ENCODE measurements around the gene BCL2L15.

DNA sequence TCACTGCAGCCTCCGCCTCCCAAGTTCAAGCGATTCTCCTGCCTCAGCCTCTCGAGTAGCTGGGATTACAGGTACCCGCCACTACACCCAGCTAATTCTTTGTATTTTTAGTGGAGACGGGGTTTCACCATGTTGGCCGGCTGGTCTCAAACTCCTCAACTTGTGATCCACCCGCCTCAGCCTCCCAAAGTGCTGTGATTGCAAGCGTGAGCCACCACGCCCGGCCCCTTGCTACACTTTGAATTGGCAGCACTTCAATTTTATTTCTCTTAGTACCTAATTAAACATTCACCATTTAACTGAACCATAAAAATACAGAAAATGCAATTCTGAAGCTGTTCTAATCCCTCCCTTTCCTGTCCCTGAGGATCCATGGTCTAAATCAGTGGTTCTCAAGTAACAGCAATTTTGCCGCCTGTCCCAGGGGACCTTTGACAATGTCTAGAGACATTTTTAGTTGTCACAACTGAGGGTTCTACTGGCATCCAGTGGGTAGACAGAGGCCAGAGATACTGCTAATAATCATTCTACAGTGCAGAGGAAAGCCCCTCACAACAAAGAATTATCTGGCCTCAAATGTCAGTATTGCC lies 4.3 kb upstream of the BCL2L15 start:
- TF ChIP-seq, protein P1, sequence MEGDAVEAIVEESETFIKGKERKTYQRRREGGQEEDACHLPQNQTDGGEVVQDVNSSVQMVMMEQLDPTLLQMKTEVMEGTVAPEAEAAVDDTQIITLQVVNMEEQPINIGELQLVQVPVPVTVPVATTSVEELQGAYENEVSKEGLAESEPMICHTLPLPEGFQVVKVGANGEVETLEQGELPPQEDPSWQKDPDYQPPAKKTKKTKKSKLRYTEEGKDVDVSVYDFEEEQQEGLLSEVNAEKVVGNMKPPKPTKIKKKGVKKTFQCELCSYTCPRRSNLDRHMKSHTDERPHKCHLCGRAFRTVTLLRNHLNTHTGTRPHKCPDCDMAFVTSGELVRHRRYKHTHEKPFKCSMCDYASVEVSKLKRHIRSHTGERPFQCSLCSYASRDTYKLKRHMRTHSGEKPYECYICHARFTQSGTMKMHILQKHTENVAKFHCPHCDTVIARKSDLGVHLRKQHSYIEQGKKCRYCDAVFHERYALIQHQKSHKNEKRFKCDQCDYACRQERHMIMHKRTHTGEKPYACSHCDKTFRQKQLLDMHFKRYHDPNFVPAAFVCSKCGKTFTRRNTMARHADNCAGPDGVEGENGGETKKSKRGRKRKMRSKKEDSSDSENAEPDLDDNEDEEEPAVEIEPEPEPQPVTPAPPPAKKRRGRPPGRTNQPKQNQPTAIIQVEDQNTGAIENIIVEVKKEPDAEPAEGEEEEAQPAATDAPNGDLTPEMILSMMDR (IDR thresholded peaks at IDR 0.05; ENCODE audit: low read length) = no peak
- no peak for TF ChIP-seq EZH2phosphoT487 (IDR thresholded peaks at IDR 0.05; ENCODE audit: low read length)
- no peak for TF ChIP-seq EZH2 (optimal IDR thresholded peaks at IDR 0.05; ENCODE audit: low read depth, low read length)

Data from MM.1S (cell line).